Measurements from ENCODE around the gene AGRN. TPM values are rescaled to one million over a fixed set of nuclear protein-coding genes. Genes with fewer than 3 reads are reported as not detected.
"Not testable (repeated sequence)": the region's sequence is repeated elsewhere in the genome, so short reads cannot be mapped to it uniquely, and the experiment has no call there.

Gene AGRN
- total RNA-seq, 6 experiments from 2014 or later: 131 to 164 (median 140) TPM

GRCh38 chr1:1072849-1073742 is 53.2 kb downstream of the AGRN start:
- no peaks in the 10 kb centered on the region for H3K4me1 Mint-ChIP-seq (ENCODE audit: low read depth)
- H3K27me3 Mint-ChIP-seq (ENCODE audit: insufficient read depth): peaks cover 2% of the 10 kb centered on the region
- no peak overlapping the region for H3K27ac Mint-ChIP-seq
- H3K4me3 Mint-ChIP-seq: no peak overlapping the region
- H3K9me3 Mint-ChIP-seq: no peaks in the 10 kb centered on the region
- no peak for TF ChIP-seq CTCF (IDR thresholded peaks at IDR 0.05)
- DNase-seq: no peak
- no peaks in the 10 kb centered on the region for H3K36me3 Mint-ChIP-seq (ENCODE audit: low read depth)

- no peaks in the 10 kb centered on the region for H3K36me3 Mint-ChIP-seq (ENCODE audit: low read depth)
- H3K9me3 Mint-ChIP-seq: no peaks in the 10 kb centered on the region
- H3K4me1 Mint-ChIP-seq (ENCODE audit: low read depth): no peaks in the 10 kb centered on the region
- no peak for DNase-seq
- H3K4me3 Mint-ChIP-seq: no peak within 1 kb of the TSS
- TF ChIP-seq CTCF (IDR thresholded peaks at IDR 0.05): no peak
- peaks cover 2% of the 10 kb centered on the region for H3K27me3 Mint-ChIP-seq (ENCODE audit: insufficient read depth)
- H3K27ac Mint-ChIP-seq: no peak within 1 kb of the TSS
Measured at GRCh38 chr1:1073743-1074587, 54.0 kb downstream of the AGRN start, which contains the start of gene RNF223. Gene RNF223 (minus strand): TSS chr1:1074306. CDS start chr1:1072566, 1,740 bp downstream.

GRCh38 chr1:1074631-1075147 is 54.8 kb downstream of the AGRN start:
- no peaks in the 10 kb centered on the region for H3K36me3 Mint-ChIP-seq (ENCODE audit: low read depth)
- H3K4me3 Mint-ChIP-seq: no peak overlapping the region

GRCh38 chr1:1075148-1075935 is 55.4 kb downstream of the AGRN start:
- TF ChIP-seq CTCF (IDR thresholded peaks at IDR 0.05): no peak
- H3K9me3 Mint-ChIP-seq: no peaks in the 10 kb centered on the region
- peaks cover 2% of the 10 kb centered on the region; the same call in 1 of the 2 replicates for H3K27me3 Mint-ChIP-seq (ENCODE audit: insufficient read depth)
- DNase-seq: no peak
- no peaks in the 10 kb centered on the region for H3K4me1 Mint-ChIP-seq (ENCODE audit: low read depth)
- no peak overlapping the region for H3K4me3 Mint-ChIP-seq
- no peaks in the 10 kb centered on the region for H3K36me3 Mint-ChIP-seq (ENCODE audit: low read depth)
- no peak overlapping the region for H3K27ac Mint-ChIP-seq

More at GRCh38 chr1:1074631-1075147, 54.8 kb downstream of the AGRN start:
- Mint-ChIP-seq H3K9me3 (no peaks in the 10 kb centered on the region), H3K27ac (no peak overlapping the region), H3K4me1 (ENCODE audit: low read depth) (no peaks in the 10 kb centered on the region), H3K27me3 (ENCODE audit: insufficient read depth) (peaks cover 2% of the 10 kb centered on the region)
- TF ChIP-seq CTCF (IDR thresholded peaks at IDR 0.05): no peak
- no peak for DNase-seq

- H3K4me3 Mint-ChIP-seq; H3K36me3 Mint-ChIP-seq (ENCODE audit: low read depth); DNase-seq; H3K27ac Mint-ChIP-seq; H3K27me3 Mint-ChIP-seq (ENCODE audit: insufficient read depth); H3K9me3 Mint-ChIP-seq; H3K4me1 Mint-ChIP-seq (ENCODE audit: low read depth): not testable (repeated sequence)
Measured at GRCh38 chr1:1077396-1077795, 57.5 kb downstream of the AGRN start.

Data from HFFc6 (cell line).